T follicular helper cell (primary cell): ENCODE data around the gene SPRR5.

Experiments used
- DNase-seq: peaks from one replicate; pipeline ENCODE4 v3.0.0-alpha.2; 2020; ENCODE audit warnings: low read depth

SPRR5 gene

DNA sequence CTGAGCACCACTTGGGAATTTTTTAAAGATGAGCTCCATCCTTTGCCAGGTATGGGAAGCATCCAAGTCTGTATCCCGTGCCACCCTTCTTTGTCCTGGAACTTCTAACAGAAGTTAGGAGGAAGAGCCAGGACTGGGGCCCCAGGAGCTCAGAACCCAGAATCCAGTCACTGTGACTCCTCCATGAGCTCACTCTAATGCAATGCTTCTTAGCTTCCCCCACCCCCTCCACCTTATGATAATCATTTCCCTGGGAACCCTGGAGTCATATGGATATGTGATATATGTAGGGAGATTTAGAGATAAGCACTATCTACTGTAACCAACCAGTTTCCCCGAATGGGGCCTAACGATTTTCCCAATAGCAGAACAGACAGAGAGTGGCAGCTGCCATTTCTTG is 758 bp upstream of the SPRR5 start:
- DNase-seq = no peak

GRCh38 chr1:152951711-152952110 is 4.7 kb downstream of the SPRR5 start:
- DNase-seq = no peak

DNA sequence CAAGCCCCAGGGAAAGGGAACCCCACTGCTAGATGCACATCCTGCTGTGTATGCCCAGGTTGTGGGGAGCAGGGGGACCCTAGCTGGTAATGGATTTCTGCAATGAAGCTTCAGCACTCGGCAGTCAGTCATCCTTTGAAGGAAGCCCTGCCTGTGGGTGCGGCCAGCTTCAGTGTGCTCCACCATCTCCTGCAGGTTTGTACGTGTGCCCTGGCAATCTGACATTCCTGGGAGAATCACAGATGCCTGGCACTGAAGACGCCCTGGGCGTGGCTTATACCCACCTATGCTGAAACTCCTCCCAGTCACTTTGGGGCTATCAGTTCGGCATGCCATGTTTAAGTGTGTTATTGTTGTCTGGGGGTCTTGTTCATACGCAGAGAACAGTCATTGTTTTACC is 6.8 kb downstream of the SPRR5 start:
- DNase-seq = no peak

- no peak for DNase-seq
Observed at GRCh38 chr1:152954436-152954835, 7.4 kb downstream of the SPRR5 start.

GRCh38 chr1:152957561-152957960 is 10.6 kb downstream of the SPRR5 start:
- no peak for DNase-seq

DNA sequence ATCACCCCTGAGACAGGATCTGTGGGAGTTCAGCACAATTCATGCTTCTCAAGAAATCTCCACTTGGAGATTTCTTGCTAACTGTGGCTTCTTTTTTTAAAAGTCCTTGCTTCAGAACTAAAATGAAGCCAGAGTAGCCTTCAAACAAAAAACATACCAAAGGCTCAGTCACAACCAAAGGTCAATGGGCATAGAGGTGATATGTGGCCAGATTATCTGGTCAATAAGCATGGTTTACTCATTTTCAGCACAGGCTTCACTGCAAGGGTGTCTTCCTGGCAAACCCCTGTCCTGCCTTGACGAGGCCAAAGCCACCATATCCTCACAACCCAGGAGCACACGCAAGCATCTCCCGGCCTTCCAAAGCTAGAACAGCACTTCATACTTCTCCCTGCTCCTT is 12.3 kb downstream of the SPRR5 start:
- no peak for DNase-seq

DNA sequence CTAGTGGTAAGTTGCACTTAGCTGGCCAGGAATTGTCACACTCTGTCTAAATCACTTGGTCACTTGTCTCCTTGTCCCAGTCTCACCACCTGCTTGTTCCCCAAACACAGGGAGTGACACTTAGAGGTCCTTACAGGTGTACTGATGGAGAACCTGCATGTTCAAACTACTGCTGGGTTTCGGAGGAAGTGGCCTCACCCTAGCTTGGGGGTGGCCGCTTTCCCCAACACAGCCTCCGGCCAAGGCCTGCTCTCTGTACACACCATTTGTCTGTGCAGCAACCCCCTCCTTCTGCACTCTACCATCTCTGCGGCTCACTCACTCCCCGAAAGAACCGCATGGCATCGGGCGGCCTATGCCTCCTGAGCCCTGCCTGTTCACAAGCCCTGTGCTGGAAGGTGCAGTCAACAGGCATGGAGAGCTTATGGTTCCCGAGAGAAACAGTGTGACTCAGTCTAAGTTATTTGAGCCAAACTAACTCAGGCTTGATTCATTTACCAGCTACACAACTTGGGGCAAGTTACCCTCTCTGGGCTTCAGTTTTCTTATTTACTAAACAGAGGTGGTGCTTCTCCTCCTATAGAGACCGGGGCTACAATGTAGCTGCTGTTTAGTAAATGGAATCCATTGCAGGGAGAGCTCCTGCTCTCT is 12.9 kb downstream of the SPRR5 start:
- DNase-seq = no peak

DNA sequence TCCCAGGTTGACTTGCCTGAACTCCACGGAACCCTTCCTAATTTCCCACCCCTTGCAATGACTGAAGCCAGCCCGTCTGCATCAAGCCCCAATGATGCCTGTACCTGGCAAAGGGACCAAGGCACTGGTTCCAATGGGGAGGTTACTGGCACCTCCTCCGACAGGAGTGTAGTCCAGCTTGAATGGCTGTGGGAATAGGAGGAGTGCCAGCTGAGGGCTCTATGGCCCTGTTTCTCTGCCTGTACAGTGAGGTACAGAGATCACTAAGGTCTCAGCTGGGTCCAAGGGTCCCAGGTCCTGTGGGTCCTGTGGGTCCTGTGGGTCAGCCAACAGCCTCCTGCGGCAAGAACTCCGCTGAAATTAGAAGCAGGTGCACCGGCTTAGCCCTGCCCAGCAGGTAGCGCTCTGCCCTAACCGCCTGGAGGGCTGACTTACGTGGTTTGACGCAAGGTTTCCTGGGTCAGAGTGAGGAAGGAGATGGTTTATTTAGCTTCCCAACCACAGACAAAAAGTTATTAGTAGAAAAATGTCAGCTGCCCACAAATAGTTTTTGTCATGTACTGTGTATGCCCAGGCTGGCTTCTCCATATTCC is 13.5 kb downstream of the SPRR5 start:
- no peak for DNase-seq

DNA sequence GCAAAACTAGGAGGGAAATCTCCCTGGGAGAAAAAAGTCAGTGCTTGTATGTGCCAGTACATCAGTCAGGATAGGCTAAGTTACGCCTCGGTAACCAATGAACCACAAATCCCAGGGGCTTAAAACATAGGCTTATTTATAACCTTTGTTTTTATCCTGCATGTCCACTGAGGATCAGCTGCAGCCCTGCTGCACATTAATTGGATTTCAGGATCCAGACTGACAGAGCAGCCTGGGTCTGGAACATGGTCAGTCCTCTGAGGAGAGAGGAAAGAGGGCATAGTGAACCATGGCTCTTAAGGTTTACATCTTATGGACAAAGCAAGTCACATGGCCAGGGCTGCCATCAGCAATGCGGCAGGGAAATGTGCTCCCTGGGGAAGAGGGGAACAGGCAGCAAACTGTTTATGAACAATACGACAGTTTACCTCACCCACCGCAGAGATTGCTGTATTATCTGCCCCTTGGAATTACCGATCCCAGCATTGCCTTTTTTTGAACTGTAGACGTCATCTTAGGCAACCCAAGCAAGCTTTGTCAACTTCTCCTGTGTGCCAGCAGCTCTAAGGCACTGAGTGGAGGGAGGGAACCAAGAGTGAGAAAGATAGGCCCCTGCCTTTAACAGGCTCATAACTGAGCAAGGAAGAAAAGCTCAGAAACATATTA is 14.4 kb downstream of the SPRR5 start:
- DNase-seq = no peak

DNA sequence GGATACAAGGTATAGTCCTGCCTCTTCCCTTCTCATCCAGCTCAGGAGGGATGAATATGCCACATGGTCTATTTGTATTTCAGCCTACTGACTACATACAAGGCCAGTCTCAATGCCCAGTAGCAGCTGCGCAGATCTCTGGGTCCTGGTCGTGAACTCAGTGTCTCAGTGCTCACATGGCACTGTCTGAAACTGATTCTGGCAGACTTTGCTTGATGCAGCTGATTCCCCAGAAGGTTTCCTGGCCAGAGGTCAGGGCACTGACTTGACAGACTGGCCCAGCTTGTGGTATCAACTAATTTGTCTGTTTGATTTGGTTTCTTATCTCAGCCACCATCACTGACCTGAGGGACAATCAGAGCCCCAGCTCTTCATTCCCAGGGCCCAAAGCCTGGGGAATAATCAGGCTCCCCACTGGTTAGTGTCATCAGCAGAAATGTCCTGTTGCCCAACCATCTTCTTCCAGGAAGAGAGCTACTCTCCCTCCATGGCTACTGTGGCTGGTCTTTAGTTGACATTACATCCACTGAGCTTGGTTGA is 15.9 kb downstream of the SPRR5 start:
- DNase-seq = no peak

DNA sequence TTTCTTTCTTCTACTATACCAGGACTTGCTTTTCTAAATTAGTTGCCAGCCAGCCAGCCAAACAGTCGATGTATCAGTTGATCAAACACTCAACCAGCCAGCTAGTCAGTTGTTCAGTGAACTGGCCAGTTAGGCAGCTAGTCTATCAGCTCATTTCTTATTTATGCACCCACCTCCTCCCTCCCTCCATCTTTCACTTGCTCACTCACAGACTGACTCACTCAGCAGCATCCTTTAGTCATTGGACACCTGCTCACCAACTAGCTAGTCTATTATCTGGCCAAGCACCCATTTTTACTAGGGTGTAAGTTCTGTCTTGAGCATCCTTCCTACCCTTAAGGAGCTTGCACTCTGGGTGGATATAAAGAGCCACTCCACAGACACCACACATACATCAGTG is 17.5 kb downstream of the SPRR5 start:
- no peak for DNase-seq

- no peak for DNase-seq
Observed at GRCh38 chr1:152965853-152966252, 18.8 kb downstream of the SPRR5 start.

DNA sequence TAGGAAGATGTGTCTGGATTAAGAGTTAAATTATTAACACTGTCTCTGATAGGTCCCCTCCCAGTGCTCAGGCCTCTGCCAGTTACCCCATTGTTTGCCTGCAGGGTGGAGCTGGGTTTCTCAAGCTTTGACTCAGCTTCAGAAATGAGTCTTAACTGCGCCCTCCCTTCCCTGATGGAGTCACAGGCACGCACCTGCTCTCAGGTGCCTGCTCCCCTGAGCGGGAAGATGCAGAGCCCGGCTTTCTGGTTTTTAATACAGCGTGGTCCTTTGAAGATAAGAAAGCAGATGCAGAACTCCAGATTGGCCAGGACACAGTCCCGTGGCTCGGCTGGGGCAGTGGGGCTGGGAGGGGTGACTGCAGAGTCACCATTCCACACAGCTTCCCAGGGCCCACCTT is 20.2 kb downstream of the SPRR5 start:
- DNase-seq = no peak

GRCh38 chr1:152968248-152968647 is 21.2 kb downstream of the SPRR5 start:
- DNase-seq = no peak

- DNase-seq = no peak
Observed at GRCh38 chr1:152969036-152969435, 22.0 kb downstream of the SPRR5 start.

DNA sequence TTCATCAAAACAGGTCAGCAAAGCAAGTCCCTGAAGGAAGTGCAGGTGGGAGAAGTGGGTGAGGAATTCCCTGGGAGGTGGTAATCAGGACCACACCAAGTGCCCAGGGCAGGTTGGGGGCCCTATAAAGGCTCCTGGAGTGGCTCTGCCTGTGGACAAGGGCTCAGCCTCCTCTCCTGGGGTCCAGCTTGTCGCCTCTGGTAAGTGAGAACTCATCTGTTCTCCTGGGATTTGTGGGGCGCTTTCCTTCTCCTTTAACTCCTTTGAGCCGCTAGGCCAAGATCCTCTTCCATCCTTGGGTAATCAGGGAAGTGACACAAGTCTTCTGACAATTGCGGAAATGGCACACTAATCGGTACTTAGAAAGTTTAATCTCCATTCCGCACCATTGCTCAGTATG is 23.5 kb downstream of the SPRR5 start, which contains the start of gene SPRR4:
SPRR4 (plus strand) TSS at position 154 of the 400 bp plus-strand sequence. CDS start 1,243 bp downstream, outside the sequence.
- DNase-seq = no peak

DNA sequence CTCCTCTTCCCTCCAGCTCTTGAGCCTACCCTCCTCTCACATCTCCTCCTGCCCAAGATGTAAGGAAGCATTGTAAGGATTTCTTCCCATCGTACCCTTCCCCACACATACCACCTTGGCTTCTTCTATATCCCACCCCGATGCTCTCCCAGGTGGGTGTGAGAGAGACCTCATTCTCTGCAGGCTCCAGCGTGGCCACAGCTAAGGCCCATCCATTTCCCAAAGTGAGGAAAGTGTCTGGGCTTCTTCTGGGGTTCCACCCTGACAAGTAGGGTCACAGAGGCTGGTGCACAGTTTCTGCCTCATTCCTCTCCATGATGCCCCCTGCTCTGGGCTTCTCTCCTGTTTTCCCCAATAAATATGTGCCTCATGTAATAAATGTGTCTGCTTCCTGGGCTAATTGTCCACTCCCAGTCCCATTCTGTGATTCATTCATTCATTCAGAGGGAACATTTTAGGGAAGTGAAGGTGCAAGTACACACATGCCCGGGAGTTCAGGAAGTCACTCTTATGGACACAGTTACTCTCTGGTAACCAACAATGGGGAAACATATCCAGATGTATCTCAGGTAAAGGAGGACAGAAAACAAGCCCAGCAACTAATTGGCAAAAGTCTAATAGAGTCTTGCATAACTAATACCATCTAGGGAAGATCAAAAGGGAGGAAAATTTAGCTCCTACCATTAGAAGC is 25.3 kb downstream of the SPRR5 start:
- no peak for DNase-seq

GRCh38 chr1:152976688-152977087 is 29.7 kb downstream of the SPRR5 start:
- no peak for DNase-seq

- no peak for DNase-seq
Observed at GRCh38 chr1:152977614-152978013, 30.6 kb downstream of the SPRR5 start.

DNA sequence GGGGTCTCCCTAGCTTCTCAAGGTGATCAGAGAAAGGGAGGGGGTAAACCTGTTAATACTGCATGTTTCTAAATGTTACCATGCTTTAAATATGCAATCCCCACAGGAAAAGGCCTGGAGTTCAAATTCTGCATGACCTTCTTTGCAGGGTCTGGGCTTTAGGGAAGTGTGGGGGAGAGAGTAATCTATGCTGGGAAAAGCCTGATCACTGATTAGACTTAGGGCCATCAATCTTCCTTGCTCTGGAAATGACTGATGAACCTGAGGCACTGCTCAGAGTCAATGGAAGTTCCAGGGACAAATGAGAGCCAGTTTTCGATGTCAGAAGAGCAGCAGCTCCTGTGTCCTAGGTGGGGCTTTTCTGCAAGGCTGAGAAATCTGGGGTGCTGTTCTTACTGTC is 33.7 kb downstream of the SPRR5 start:
- no peak for DNase-seq

DNA sequence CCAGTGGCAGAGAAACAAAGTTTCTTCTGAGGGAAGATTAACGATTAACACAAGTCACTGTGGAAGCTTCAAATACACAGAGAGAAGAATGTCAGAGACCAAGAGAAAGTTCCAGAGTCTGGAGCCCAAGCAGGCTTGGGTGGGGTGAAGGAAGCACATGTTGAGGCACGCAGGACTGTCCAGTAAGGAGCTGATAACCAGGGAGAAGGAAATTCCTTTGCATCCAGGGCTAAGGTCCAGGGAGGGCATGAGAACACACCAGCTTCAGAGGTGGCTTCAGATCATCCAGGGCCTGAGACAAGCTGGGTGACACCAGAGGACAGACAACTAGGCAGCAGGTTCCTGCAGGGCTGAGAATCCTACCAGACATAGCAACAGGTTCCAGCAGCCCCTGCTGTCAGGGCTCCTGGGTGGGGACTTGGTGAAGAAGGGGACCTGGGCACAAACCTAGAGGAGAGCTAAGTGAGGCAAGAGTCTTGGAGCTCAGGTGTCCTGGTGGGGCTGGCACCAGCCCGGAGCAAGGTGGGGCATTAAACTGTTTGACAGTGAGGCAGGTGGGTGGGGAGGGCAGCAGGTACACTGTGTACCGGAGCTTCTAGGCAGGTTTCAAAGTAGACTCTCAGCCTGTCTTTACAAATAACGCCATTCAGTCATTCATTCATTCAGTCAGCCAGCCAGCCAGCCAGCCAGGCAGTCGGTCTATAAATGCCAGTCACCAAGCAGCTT is 34.3 kb downstream of the SPRR5 start:
- no peak for DNase-seq

DNA sequence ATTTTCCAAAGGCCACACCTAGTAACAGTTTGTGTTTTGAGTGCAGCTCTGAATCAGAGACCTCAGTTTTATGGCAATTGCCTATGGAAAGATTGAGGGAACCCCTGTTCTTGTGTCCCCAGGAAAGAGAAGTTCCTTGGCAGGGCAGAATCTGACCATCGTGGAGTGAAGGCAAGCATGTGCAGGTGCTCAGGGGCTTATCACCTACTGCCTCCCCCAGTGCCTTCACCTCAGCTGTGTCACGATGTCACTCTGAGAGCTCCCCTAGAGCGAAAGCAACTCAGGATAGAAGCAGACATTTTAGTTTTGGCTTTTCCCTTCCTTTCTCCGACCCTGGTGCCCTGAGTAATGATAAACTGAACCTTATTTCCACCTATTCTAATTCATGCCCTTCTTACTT is 35.1 kb downstream of the SPRR5 start:
- no peak for DNase-seq
